Dedifferentiated amniotic fluid mesenchymal stem cell (primary cell): ENCODE results near the gene KLHL5.
A peak's percentile ranks its signal among the peaks of the same experiment; 100 is the strongest.
"Not testable (repeated sequence)": the region's sequence is repeated elsewhere in the genome, so short reads cannot be mapped to it uniquely, and the experiment has no call there.

Source experiments
- DNase-seq: peaks from one replicate; pipeline ENCODE4 v3.0.0-alpha.2; 2016; ENCODE audit errors: extremely low spot score

The KLHL5 gene, protein sequence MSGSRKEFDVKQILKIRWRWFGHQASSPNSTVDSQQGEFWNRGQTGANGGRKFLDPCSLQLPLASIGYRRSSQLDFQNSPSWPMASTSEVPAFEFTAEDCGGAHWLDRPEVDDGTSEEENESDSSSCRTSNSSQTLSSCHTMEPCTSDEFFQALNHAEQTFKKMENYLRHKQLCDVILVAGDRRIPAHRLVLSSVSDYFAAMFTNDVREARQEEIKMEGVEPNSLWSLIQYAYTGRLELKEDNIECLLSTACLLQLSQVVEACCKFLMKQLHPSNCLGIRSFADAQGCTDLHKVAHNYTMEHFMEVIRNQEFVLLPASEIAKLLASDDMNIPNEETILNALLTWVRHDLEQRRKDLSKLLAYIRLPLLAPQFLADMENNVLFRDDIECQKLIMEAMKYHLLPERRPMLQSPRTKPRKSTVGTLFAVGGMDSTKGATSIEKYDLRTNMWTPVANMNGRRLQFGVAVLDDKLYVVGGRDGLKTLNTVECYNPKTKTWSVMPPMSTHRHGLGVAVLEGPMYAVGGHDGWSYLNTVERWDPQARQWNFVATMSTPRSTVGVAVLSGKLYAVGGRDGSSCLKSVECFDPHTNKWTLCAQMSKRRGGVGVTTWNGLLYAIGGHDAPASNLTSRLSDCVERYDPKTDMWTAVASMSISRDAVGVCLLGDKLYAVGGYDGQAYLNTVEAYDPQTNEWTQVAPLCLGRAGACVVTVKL

DNA sequence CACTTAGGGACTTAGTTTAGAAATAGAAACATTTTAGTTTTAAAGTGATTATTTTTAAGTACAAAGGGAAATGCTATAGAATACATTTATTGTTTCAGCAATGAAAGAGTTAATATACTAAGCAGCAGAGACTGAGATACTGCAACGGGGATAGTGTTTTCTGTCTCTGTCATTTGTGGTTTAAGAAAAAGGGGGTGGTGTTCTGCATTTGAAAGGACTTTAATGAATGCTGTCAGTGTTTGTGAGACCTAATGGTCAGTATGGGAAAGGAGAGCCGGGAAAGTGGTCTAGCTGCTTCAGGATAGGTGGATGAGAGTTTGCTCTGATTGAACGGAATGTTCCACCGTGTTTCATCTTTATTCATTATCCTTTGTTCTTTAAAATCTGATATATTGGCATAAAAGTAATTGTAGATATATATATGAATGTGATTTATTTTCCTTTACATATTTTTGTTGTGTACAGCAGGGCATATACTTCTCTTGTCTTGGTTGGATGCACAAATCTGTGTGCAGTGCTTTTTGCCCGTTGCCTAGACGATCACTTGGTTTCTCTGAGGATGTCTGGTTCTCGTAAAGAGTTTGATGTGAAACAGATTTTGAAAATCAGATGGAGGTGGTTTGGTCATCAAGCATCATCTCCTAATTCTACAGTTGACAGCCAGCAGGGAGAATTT, at the start of gene KLHL5:
KLHL5 (plus strand) TSS at position 139 of the 676 bp plus-strand sequence; CDS start at position 560, 421 bp downstream.
- no peak for DNase-seq

DNA sequence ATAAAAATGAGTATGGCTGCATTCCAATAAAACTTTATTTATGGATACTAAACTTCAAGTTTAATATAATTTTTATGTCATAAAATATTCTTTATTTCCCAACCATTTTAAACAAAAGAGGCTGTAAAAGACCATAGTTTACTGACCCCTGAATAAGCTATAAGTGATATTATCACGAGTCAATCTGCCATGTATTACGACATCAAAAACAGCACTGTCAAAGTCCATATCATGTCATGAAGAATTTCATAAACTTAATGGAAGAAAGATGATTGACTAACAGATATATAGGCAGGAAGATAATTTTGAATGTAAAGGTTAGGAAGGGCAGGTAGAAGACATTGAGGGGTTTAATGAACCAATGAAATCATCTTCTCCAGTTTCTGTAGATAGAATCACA, 48.0 kb upstream of the KLHL5 start:
- DNase-seq: no peak

DNA sequence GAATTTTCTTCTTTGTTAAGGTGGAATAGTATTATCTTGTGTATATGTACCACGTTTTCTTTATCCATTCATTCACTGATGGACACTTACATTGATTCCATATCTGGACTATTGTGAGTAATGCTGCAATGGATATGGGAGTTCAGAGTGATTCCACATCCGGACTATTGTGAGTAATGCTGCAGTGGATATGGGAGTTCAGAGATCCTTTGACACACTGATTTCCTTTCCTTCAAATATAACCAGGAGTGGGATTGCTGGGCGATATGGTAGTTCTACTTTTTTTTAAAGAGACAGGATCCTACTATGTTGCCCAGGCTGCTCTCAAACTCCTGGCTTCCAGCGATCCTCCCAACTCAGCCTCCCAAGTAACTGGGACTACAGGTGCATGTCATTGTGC, 41.9 kb upstream of the KLHL5 start:
- no peak for DNase-seq

DNA sequence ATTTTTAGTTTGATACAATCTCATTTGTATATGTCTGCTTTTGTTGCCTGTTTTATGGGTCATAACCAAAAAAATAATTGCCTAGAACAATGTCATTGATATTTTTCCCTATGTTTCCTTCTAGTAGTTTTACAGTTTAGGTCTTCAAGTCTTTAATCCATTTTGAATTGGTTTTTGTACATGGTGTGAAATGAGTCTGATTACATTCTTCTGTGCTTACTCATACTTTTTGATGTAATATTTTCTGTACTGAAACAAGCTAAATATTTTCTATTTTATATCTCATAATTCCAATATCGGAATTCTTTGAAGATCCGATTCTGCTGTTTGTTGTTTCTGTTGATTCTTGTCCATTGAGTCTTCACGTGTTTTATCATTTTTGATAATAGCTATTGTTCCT, 40.4 kb upstream of the KLHL5 start:
- DNase-seq: no peak

DNA sequence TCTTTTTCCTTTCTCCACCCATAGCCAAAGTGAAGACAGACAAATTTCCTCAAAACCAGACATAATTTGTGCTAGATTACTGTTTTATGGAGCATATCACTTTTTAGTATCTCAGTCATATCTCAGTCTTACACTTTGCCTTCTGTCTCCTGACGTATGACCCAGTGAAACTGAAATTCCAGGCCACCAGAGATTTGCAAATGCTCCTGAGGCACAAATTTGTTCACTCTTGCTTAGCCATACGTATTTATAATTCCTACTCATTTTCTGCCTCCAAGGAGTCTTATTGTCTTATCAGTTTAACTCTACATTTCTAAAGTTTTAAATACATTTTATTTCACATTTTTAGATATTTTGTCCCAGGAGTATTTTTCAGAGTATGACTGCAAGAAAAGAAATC, 39.8 kb upstream of the KLHL5 start:
- no peak for DNase-seq

DNA sequence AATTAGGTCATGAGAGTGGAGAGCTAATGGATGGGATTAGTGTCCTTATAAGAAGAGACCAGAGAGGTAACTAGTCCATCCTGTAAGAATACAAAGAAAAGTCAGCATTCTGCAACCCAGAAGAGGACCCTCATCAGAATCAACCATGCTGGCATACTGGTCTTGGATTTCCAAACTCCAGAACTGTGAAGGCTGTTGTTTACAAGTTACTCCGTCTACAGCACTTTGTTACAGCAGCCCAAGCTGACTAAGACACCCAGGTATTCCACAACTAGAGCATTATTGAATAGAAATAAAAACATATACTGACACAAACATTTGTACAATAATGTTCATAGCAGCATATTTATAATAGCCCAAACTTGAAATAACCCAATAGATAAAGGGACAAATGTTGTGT, 39.0 kb upstream of the KLHL5 start:
- DNase-seq: no peak

DNA sequence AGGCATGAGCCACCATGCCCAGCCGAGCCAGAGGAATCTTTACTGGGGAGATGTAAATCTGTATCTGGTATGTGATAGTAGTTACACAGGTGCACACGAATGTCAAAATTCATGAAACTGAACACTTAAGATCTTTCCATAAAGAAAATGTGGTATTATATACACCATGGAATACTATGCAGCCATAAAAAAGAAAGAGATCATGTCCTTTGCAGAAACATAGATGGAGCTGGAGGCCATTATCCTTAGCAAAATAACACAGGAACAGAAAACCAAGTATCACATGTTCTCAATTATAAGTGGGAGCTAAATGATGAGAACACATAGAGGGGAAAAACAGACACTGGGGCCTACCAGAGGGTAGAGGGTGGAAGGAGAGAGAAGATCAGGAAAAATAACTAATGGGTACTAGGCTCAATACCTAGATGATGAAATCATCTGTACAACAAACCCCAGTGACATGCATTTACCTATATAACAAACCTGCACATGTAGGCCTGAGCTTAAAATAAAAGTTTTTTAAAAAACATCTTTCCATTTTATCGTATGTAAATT, 37.6 kb upstream of the KLHL5 start:
- DNase-seq: no peak

DNA sequence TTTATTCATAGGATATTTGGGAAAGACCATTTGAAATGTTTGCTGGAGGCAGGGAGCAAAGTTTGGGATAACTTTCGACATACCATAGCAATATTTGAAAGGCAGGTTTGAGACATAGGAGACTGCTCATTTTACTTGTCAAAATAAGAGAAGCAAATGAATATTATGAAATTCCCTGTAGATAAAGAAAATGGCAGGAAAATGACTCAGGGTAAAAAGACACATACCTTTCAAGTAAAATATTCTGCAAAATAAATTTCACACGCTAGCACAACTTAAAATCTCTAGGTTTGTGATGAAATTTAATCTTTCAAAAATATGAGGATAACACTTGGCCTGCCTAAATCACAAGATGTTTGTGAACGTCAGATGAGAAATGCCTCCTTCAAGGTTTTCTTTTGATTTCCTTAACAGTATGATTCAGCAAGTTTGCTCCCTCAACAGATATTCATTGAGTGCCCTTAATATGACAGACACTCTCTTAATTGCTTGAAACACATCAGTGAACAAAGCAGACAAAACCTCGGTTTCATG, 36.4 kb upstream of the KLHL5 start:
- no peak for DNase-seq

DNA sequence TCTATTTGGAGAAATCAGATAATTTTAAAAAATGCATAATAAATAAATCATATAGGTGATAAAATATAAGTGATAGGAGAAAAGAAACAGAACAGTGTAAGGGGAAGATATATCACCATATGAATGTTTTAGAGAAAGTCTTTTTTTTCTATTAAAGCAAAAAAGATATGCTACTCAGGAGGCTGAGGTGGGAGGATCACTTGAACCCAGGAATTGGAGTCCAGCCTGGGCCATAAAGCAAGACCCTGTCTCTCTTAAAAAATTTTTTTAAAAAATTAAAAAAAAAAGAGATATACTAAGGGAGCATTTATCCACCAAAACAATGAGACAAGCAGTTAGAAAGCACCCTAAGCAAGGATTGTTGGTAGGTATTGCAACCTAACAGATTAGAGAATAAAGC, 35.9 kb upstream of the KLHL5 start:
- DNase-seq: no peak

DNA sequence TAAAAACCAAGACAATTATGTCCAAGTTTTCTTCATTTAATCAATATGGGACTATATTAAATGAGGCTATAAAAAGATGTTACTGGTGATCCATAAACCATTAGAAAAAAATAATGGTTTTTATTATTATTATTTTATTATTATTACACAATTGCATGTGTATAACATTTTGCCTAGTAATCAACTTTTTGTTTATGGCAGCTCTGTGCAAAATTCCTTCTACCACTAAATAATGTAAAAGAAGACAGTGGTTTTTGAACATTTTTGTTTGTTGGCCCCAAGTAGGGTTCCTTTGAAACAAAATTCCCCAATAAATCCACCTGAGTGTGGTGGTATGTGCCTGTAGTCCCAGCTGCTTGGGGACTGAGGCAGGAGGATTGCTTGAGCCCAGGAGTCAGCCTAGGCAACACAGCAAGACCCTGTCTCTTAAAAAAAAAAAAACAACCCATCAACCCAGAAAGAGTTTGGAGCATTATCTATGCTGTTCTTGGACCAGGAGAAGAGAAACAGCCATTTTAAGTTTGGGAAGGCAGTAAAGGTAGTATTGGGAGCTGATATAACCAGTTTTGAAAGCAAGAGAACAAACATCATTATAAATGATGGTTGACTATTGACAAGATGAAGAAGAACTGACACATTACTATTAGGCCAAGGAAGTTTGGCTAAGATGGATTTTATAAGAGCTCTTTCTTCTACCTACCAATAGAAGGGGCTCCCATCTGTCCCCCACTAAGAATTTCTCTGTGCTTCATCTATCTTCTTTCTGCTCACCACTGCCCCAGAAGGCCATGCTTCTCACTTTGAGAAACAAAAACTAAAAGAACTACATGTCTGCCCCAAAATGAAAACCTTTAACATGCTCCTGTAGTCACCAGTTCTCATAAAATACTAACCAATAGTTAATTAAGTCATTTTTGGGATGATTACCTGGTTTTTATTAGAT, 32.0 kb upstream of the KLHL5 start:
- no peak for DNase-seq

DNA sequence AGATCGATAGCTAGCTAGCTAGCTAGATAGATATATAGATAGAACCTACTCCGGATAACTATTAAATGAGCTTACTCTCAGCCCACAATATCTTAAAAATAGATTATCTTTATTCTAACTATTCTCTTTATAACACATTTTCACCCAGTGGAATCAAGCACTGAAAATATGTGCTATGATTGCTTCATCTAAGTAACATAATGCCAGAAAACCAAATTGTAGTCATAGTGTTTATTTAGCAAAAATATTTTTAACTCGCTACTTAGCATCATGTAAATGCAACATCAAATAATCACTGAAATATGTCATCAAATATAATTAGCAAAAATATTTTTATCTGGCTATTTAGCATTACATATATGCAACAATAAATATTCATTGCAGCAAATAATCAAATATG, 31.3 kb upstream of the KLHL5 start:
- DNase-seq: no peak

DNA sequence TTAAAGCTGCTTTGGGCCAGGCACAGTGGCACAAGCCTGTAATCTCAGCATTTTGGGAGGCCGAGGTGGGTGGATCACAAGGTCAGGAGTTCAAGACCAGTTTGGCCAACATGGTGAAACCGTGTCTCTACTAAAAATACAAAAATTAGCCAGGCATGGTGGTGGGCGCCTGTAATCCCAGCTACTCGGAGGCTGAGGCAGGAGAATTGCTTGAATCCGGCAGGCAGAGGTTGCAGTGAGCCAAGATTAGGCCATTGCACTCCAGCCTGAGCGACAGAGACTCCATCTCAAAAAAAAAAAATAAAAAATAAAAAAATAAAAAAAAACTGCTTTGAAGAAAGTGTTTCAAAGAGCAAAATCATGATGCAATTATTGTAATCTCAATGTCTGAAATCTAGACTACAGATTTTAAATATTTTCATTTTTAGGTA, 30.4 kb upstream of the KLHL5 start:
- not testable (repeated sequence) for DNase-seq

DNA sequence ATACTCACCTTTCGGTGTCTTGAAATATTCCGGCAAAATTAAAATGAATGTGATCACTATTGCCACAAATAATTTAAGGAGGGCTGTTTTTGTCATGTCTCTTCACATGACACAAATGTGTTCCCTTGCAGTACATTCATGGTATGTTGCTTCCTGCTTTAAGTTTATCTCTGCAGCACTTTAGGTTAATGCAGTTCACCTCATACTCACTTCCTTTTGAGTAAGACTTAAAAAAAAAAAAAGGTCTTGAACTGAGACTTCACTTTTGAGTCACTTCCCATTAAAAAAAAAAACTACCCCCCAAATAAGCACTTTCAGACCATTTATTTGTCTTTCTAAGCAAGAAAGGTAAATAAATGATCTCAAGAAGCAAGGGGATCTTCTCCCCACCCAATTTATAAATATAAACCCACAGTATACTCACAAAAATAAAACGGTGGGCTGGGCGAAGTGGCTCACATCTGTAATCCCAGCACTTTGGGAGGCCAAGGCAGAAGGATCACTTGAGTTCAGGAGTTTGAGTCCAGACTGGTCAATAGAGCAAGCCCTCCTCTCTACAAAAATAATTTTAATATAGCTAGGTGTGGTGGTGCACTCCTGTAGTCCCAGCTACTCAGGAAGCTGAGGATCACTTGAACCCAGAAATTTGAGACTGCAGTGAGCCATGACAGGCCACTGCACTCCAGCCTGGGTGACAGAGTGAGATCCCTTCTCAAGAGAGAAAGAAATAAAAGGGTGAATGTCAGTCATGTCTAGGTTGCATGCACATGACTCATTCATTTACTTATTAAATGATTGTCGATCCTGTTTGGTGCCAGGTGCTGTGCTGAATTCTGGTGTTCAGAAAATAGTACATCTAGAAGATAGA, 29.6 kb upstream of the KLHL5 start, which contains the start of gene TMEM156:
TMEM156 (minus strand) TSS at position 192 of the 868 bp plus-strand sequence; CDS start at position 96, 96 bp downstream.
- no peak for DNase-seq

DNA sequence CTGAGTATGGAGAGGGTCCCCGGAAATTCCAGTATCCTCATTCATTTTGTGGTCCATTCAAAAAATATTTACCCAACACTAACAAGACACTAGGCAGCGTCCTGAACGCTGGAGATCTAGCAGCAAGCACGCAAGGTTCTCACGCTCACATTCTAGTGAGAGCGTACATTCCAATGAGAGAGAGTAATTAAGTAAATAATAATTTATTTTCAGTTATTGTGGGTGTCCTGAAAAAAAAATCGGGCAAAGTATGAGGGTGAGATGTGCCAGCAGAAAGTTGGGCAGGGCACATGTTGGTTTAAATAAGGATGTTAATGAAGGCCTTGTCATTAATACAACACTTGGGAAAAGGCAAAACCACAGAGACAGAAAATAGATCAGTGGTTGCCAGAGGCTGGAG, 25.9 kb upstream of the KLHL5 start:
- no peak for DNase-seq

DNA sequence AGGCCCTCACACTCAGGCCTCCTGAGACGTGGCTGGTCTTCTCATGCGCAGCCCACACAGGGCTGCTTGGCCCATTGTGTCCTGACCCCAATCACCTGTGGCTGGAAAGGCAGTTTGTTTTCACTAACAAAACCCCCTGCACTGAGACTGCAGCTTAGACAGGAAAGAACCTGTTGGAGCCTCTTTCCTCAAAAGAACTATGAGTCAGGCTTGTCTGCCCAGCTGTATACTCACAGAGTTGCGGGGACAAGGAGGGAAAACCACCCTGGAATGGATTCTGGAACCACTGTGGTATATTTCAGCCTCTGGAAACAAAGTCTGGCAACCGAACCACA, 24.6 kb upstream of the KLHL5 start:
- no peak for DNase-seq

DNA sequence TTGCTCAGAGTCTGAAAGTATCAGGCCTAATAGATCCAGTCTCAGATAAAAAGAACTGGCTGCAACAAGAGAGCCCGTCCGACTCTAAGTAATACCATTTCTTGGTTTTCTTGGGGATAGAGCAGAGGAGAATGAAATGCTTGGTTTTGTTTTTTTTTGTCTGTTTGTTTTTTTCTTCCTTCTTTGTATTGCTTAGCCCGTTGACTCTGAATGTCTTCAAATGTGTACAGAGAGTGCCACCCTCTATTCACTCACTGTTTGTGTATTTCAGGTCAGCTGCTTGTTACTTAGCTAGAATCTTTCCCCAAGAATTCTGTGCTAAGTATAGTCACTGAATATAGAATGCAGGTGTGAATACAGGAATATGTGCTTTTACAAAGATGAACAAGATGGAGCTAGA, 24.1 kb upstream of the KLHL5 start:
- no peak for DNase-seq

DNA sequence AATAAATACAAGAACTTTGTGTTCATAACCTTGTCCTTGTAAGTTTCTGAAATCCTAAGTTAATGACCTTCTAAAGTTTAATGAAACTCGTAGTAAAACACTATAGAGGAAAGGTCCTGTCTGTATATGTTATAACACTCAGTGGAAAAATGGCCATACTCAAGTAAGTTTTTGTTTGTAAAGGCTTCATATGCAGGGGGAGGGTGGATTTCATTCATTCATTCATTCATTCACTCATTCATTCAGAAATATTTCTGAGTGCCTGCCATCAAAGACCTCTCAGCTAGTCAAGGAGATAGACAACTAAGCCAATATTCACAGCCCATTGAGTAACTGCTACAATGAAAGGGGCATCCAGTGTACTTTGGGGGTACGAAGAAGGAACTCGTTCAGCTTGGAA, 22.9 kb upstream of the KLHL5 start:
- no peak for DNase-seq

DNA sequence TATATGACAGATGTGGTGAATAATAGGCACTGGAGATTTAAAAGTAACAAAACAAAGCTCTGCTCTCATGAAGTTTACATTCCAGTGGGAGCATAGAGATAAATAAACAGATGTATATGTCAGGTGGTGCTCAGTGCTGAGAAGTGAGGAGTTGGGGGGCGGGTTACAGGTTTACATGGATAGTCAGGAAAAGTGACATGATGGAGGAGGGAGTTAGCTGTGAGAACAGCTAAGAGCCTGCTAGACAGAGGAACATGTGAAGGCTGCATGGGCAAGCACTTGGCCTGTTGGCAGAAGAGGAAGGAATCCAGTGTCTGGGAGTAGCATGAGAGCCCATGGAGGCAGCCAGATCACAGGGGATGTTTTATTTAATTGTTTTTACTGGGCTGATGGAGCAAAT, 19.7 kb upstream of the KLHL5 start:
- no peak for DNase-seq

DNA sequence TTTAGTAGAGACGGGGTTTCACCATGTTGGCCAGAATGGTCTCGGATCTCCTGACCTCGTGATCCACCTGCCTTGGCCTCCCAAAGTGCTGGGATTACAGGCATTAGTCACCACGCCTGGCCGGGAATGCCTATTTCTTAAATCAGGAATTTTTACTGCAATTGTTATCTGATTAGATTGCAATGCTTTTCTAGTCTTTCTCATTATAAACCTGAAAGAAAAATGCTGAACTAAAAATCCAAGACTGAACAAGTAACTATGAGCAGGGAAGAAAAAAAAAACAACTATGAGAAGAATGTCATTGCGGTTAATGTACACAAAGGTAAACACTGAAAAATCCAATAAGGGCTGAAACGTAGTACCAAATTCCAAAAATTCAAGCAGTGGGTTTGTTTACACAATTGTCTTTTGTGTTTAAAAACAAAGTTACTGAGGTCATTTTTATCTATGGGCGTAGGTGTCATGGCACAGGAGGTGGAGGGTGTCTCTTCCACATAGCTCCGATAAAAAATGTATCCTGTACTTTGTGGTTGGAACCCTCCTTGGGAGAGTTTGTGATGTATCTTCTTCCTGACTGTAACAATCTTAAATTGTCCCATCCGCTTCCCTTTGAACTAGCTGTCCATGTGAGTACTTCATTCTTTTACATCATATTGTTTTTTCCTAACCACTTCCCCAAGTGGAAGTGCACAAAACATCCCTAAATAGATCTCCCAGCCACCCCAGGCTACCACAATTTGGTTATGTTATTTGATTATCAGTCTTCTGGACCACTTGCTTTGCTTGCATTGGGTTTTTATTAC, 18.8 kb upstream of the KLHL5 start:
- peak; percentile 31 for DNase-seq
